Mesendoderm (in vitro differentiated cells): Measurements from ENCODE around the gene GSTT2B.
"Not testable (repeated sequence)": the region's sequence is repeated elsewhere in the genome, so short reads cannot be mapped to it uniquely, and the experiment has no call there.

ENCODE experiments used
- DNase-seq: peaks from one replicate; pipeline ENCODE4 v3.0.0; 2013
- H2AK5ac ChIP-seq: 2 replicates; pipeline ENCODE4 v1.6.1; 2013; ENCODE audit warnings: low read length, inconsistent platforms
- H2BK120ac ChIP-seq: 2 replicates; pipeline ENCODE4 v1.6.1; 2013; ENCODE audit warnings: low read depth, mild to moderate bottlenecking, low read length, moderate library complexity, mixed read lengths
- H2BK15ac ChIP-seq: replicated peaks from 2 replicates; pipeline ENCODE4 v1.6.1; 2013; ENCODE audit warnings: low read depth, mild to moderate bottlenecking, moderate library complexity
- H2BK5ac ChIP-seq: 2 replicates; pipeline ENCODE4 v1.6.1; 2013; ENCODE audit warnings: low read length, inconsistent platforms
- H3K18ac ChIP-seq: 2 replicates; pipeline ENCODE4 v1.6.1; 2013; ENCODE audit warnings: mild to moderate bottlenecking, low read length, mixed read lengths
- H3K23ac ChIP-seq: one replicate; pipeline ENCODE4 v1.6.1; 2013; ENCODE audit warnings: low read length
- H3K27ac ChIP-seq: 2 replicates; pipeline ENCODE4 v1.5.1; 2013; ENCODE audit warnings: low read depth, mild to moderate bottlenecking, inconsistent platforms, low read length, moderate library complexity
- H3K27me3 ChIP-seq: 2 replicates; pipeline ENCODE4 v1.6.1; 2013; ENCODE audit warnings: low read length, control low read depth, mild to moderate bottlenecking, inconsistent platforms; ENCODE audit not compliant: insufficient read depth, poor library complexity
- H3K36me3 ChIP-seq: 2 replicates; pipeline ENCODE4 v1.6.1; 2013; ENCODE audit warnings: low read length, inconsistent platforms; ENCODE audit not compliant: control insufficient read depth, insufficient read depth
- H3K4ac ChIP-seq: one replicate; pipeline ENCODE4 v1.6.1; 2013; ENCODE audit warnings: low read depth, mild to moderate bottlenecking, low read length, moderate library complexity
- H3K4me1 ChIP-seq: 2 replicates; pipeline ENCODE4 v1.6.1; 2013; ENCODE audit warnings: low read depth, low read length, inconsistent platforms; ENCODE audit not compliant: control insufficient read depth
- H3K4me2 ChIP-seq: 2 replicates; pipeline ENCODE4 v1.6.1; 2013; ENCODE audit warnings: low read length
- H3K4me3 ChIP-seq: 2 replicates; pipeline ENCODE4 v1.5.1; 2013; ENCODE audit warnings: mild to moderate bottlenecking, low read length
- H3K56ac ChIP-seq: one replicate; pipeline ENCODE4 v1.6.1; 2013; ENCODE audit warnings: low read length
- H3K79me1 ChIP-seq: 2 replicates; pipeline ENCODE4 v1.6.1; 2013; ENCODE audit warnings: low read length, inconsistent platforms
- H3K79me2 ChIP-seq: 2 replicates; pipeline ENCODE4 v1.6.1; 2013; ENCODE audit warnings: mild to moderate bottlenecking, low read length; ENCODE audit not compliant: control insufficient read depth, insufficient read depth
- H3K9ac ChIP-seq: 2 replicates; pipeline ENCODE4 v1.6.1; 2013; ENCODE audit warnings: low read length, inconsistent platforms
- H4K5ac ChIP-seq: one replicate; pipeline ENCODE4 v1.6.1; 2013; ENCODE audit warnings: low read length
- H4K8ac ChIP-seq: one replicate; pipeline ENCODE4 v1.6.1; 2013; ENCODE audit warnings: low read depth, mild to moderate bottlenecking, control low read depth, low read length, moderate library complexity
- WGBS: extraction: QIAGEN DNeasy Blood & Tissue Kit; methylation state at CpG from one replicate; pipeline ENCODE4 v1.1.7; 2013; ENCODE audit warnings: low lambda C conversion rate, missing lambda C conversion rate; ENCODE audit not compliant: insufficient coverage; ENCODE audit errors: extremely low coverage; 5-methylcytosine and 5-hydroxymethylcytosine counted together

GSTT2B gene

GRCh38 chr22:23970816-23971486, 10.0 kb upstream of the GSTT2B start:
- H4K5ac ChIP-seq, result no peak overlapping the region
- H3K79me1 ChIP-seq, result peaks cover 9% of the 10 kb centered on the region
- H3K56ac ChIP-seq, result no peak overlapping the region
- DNase-seq, result no peak
- H3K27ac ChIP-seq, result no peak overlapping the region
- no peak overlapping the region for H2BK5ac ChIP-seq
- no peak overlapping the region for H3K4ac ChIP-seq
- H3K27me3 ChIP-seq, result no peaks in the 10 kb centered on the region
- H3K79me2 ChIP-seq, result peaks cover 5% of the 10 kb centered on the region
- H3K4me1 ChIP-seq, result no peaks in the 10 kb centered on the region
- no peak overlapping the region for H3K9ac ChIP-seq
- no CpG with 5 or more reads among the region's 6 CpGs for WGBS
- no peak overlapping the region for H4K8ac ChIP-seq
- H3K4me2 ChIP-seq, result no peak overlapping the region
- H2BK120ac ChIP-seq, result no peak overlapping the region
- peaks cover 9% of the 10 kb centered on the region for H3K36me3 ChIP-seq
- H3K18ac ChIP-seq, result no peak overlapping the region
- no peak overlapping the region for H3K4me3 ChIP-seq
- H3K23ac ChIP-seq, result no peak overlapping the region
- no peak overlapping the region for H2AK5ac ChIP-seq
- H2BK15ac ChIP-seq, result no peak overlapping the region

GRCh38 chr22:23970201-23970641, 9.2 kb upstream of the GSTT2B start:
- H3K27me3 ChIP-seq, result no peaks in the 10 kb centered on the region
- peaks cover 9% of the 10 kb centered on the region for H3K79me1 ChIP-seq
- H3K9ac ChIP-seq, result no peak overlapping the region
- no peak overlapping the region for H3K4me2 ChIP-seq
- peaks cover 5% of the 10 kb centered on the region for H3K79me2 ChIP-seq
- no peak overlapping the region for H3K4me3 ChIP-seq
- no peak overlapping the region for H3K18ac ChIP-seq
- H3K4ac ChIP-seq, result no peak overlapping the region
- 100% methylated on average over 3 of the region's 5 CpGs for WGBS
- H3K36me3 ChIP-seq, result peaks cover 9% of the 10 kb centered on the region
- H2BK5ac ChIP-seq, result no peak overlapping the region
- H4K5ac ChIP-seq, result no peak overlapping the region
- no peak for DNase-seq
- H3K56ac ChIP-seq, result no peak overlapping the region
- H3K27ac ChIP-seq, result no peak overlapping the region
- no peak overlapping the region for H2AK5ac ChIP-seq
- H4K8ac ChIP-seq, result no peak overlapping the region
- no peak overlapping the region for H2BK120ac ChIP-seq
- H3K4me1 ChIP-seq, result no peaks in the 10 kb centered on the region
- H2BK15ac ChIP-seq, result no peak overlapping the region
- no peak overlapping the region for H3K23ac ChIP-seq

GRCh38 chr22:23969071-23969470, 8.1 kb upstream of the GSTT2B start:
- Histone ChIP-seq H3K4me1 (no peaks in the 10 kb centered on the region), H3K79me1 (peaks cover 9% of the 10 kb centered on the region), H2BK15ac (no peak overlapping the region), H3K4me2 (no peak overlapping the region), H3K9ac (no peak overlapping the region), H3K27ac (no peak overlapping the region), H3K4ac (no peak overlapping the region), H3K56ac (no peak overlapping the region), H3K23ac (no peak overlapping the region), H3K79me2 (peaks cover 5% of the 10 kb centered on the region), H2AK5ac (no peak overlapping the region), H3K27me3 (no peaks in the 10 kb centered on the region), H3K36me3 (peaks cover 9% of the 10 kb centered on the region), H4K5ac (no peak overlapping the region), H3K4me3 (no peak overlapping the region), H2BK120ac (no peak overlapping the region), H4K8ac (no peak overlapping the region), H2BK5ac (no peak overlapping the region), H3K18ac (no peak overlapping the region)
- no peak for DNase-seq
- no CpG with 5 or more reads among the region's 3 CpGs for WGBS

GRCh38 chr22:23966568-23966967, 5.6 kb upstream of the GSTT2B start, which contains the start of gene DDTL:
TSS of gene DDTL (plus strand) at chr22:23966888. CDS start at chr22:23966915, 27 bp downstream.
- H3K27ac ChIP-seq, H4K8ac ChIP-seq, H3K79me2 ChIP-seq, H3K4me3 ChIP-seq, H2BK5ac ChIP-seq, H3K18ac ChIP-seq, H3K4me2 ChIP-seq, H3K4ac ChIP-seq, H2BK120ac ChIP-seq, H2AK5ac ChIP-seq, H3K56ac ChIP-seq, H3K9ac ChIP-seq, H3K23ac ChIP-seq, DNase-seq, H2BK15ac ChIP-seq, H3K36me3 ChIP-seq, H3K27me3 ChIP-seq, H4K5ac ChIP-seq, H3K79me1 ChIP-seq, H3K4me1 ChIP-seq: not testable (repeated sequence)
- WGBS, result no CpG with 5 or more reads among the region's 30 CpGs

GRCh38 chr22:23966094-23966493, 5.1 kb upstream of the GSTT2B start:
- not testable (repeated sequence) for H2BK15ac ChIP-seq, H3K4me2 ChIP-seq, H4K5ac ChIP-seq, H3K27me3 ChIP-seq, H3K4ac ChIP-seq, H3K79me2 ChIP-seq, DNase-seq, H3K79me1 ChIP-seq, H3K23ac ChIP-seq, H2AK5ac ChIP-seq, H3K4me1 ChIP-seq, H3K9ac ChIP-seq, H4K8ac ChIP-seq, H3K27ac ChIP-seq, H3K4me3 ChIP-seq, H3K18ac ChIP-seq, H3K36me3 ChIP-seq, H2BK5ac ChIP-seq, H2BK120ac ChIP-seq, H3K56ac ChIP-seq
- no CpG with 5 or more reads among the region's 18 CpGs for WGBS
